GM18907 (cell line): Measurements from ENCODE around the gene LIN28A.
A peak's percentile ranks its signal among the peaks of the same experiment; 100 is the strongest.

Experiments used
- ATAC-seq: cut with Tn5 transposase; IDR thresholded peaks from one replicate; pipeline ENCODE4 v1.9.1; 2021; ENCODE audit warnings: mild to moderate bottlenecking, moderate library complexity; ENCODE audit not compliant: unreplicated experiment

LIN28A gene

GRCh38 chr1:26431979-26432695 lies 21.5 kb downstream of the LIN28A start, which contains the start of gene DHDDS:
DHDDS (plus strand) TSS chr1:26432321; CDS start chr1:26432946, 625 bp downstream.
- ATAC-seq, result peak; percentile 95

- ATAC-seq, result no peak
Observed at GRCh38 chr1:26432793-26433192, 22.2 kb downstream of the LIN28A start.

- no peak for ATAC-seq
Observed at GRCh38 chr1:26434161-26434752, 23.6 kb downstream of the LIN28A start.

- no peak for ATAC-seq
Observed at GRCh38 chr1:26438041-26438440, 27.4 kb downstream of the LIN28A start.

GRCh38 chr1:26440259-26440658 lies 29.6 kb downstream of the LIN28A start:
- no peak for ATAC-seq

GRCh38 chr1:26449868-26450267 lies 39.3 kb downstream of the LIN28A start:
- ATAC-seq, result no peak

- ATAC-seq, result no peak
Observed at GRCh38 chr1:26450908-26451307, 40.3 kb downstream of the LIN28A start.

GRCh38 chr1:26452459-26453183 lies 42.0 kb downstream of the LIN28A start:
- no peak for ATAC-seq

- ATAC-seq, result no peak
Observed at GRCh38 chr1:26459148-26459547, 48.5 kb downstream of the LIN28A start.

- no peak for ATAC-seq
Observed at GRCh38 chr1:26459573-26460031, 49.0 kb downstream of the LIN28A start.

GRCh38 chr1:26468911-26469310 lies 58.3 kb downstream of the LIN28A start:
- ATAC-seq, result no peak

GRCh38 chr1:26469558-26469957 lies 58.9 kb downstream of the LIN28A start:
- ATAC-seq, result no peak

- no peak for ATAC-seq
Observed at GRCh38 chr1:26470878-26471497, 60.4 kb downstream of the LIN28A start.

GRCh38 chr1:26471498-26472319 lies 61.1 kb downstream of the LIN28A start:
- ATAC-seq, result peak; percentile 12

- peak; percentile 56 for ATAC-seq
Observed at GRCh38 chr1:26472320-26472900, 61.8 kb downstream of the LIN28A start, which contains the start of gene HMGN2. HMGN2 (plus strand) TSS chr1:26472440; CDS start chr1:26472613, 173 bp downstream.

- ATAC-seq, result peak; percentile 72
Observed at GRCh38 chr1:26472901-26473845, 62.6 kb downstream of the LIN28A start.

GRCh38 chr1:26474818-26475217 lies 64.2 kb downstream of the LIN28A start:
- no peak for ATAC-seq

GRCh38 chr1:26475989-26476388 lies 65.4 kb downstream of the LIN28A start:
- no peak for ATAC-seq

- no peak for ATAC-seq
Observed at GRCh38 chr1:26476958-26477357, 66.3 kb downstream of the LIN28A start.
